ENCODE results near the gene FRMD1. TPM values are rescaled to one million over a fixed set of nuclear protein-coding genes. Genes with fewer than 3 reads are reported as not detected.

FRMD1 gene
- total RNA-seq, 1 experiment from 2014 or later = not detected

GRCh38 chr6:168126566-168127383 lies 47.8 kb upstream of the FRMD1 start:
- Histone ChIP-seq H3K79me2 (ENCODE audit: low read length) (no peaks in the 10 kb centered on the region), H3K27ac (ENCODE audit: low read length) (no peak overlapping the region)
- CTCF ChIA-PET = no interaction called here

GRCh38 chr6:168125429-168126001 lies 46.5 kb upstream of the FRMD1 start:
- Histone ChIP-seq H3K9me2 (replicated peaks; ENCODE audit: low read length) (no peaks in the 10 kb centered on the region), H3F3A (ENCODE audit: low read length, unreplicated experiment) (no peaks in the 10 kb centered on the region), H3K4me1 (ENCODE audit: insufficient read depth, low read length) (no peaks in the 10 kb centered on the region), H3K36me3 (ENCODE audit: low read depth, low read length) (no peaks in the 10 kb centered on the region), H3K9ac (ENCODE audit: low read length) (no peak overlapping the region), H3K4me3 (ENCODE audit: low read length) (no peak overlapping the region), H3K9me3 (ENCODE audit: low read length) (no peaks in the 10 kb centered on the region), H3K27ac (ENCODE audit: low read length) (no peak overlapping the region), H2AFZ (ENCODE audit: low read length) (no peak overlapping the region), H3K79me2 (ENCODE audit: low read length) (no peaks in the 10 kb centered on the region), H3K4me2 (ENCODE audit: low read length) (no peak overlapping the region), H3K27me3 (ENCODE audit: low read length) (peaks cover 15% of the 10 kb centered on the region), H4K20me1 (ENCODE audit: low read length) (no peaks in the 10 kb centered on the region)
- BruUV-seq (replicated peaks) = no TSS peak
- DNase-seq (no peak), ATAC-seq (no peak)
- ChIA-PET CTCF (no interaction called here), POLR2A (ENCODE audit: unreplicated experiment) (no interaction called here)
- intact Hi-C loops (cut with micrococcal nuclease) = no loop called here
- TF ChIP-seq CTCF (conservative IDR thresholded peaks at IDR 0.05; ENCODE audit: low read depth, low read length) (no peak), EZH2 (IDR thresholded peaks at IDR 0.05; ENCODE audit: low read length, unreplicated experiment) (no peak), EZH2phosphoT487 (IDR thresholded peaks at IDR 0.05; ENCODE audit: borderline replicate concordance, low read length) (no peak)

More at GRCh38 chr6:168126566-168127383, 47.8 kb upstream of the FRMD1 start:
- TF ChIP-seq CTCF (conservative IDR thresholded peaks at IDR 0.05; ENCODE audit: low read depth, low read length) = no peak
- no peak for TF ChIP-seq EZH2 (IDR thresholded peaks at IDR 0.05; ENCODE audit: low read length, unreplicated experiment)
- no peak for TF ChIP-seq EZH2phosphoT487 (IDR thresholded peaks at IDR 0.05; ENCODE audit: borderline replicate concordance, low read length)
- no peaks in the 10 kb centered on the region for H3K4me1 ChIP-seq (ENCODE audit: insufficient read depth, low read length)
- no peaks in the 10 kb centered on the region for H3F3A ChIP-seq (ENCODE audit: low read length, unreplicated experiment)
- no peaks in the 10 kb centered on the region for H3K36me3 ChIP-seq (ENCODE audit: low read depth, low read length)
- intact Hi-C loops (cut with micrococcal nuclease) = no loop called here
- H3K9ac ChIP-seq (ENCODE audit: low read length) = no peak overlapping the region
- ATAC-seq (no peak), DNase-seq (no peak)
- BruUV-seq (replicated peaks) = no TSS peak
- H4K20me1 ChIP-seq (ENCODE audit: low read length) = no peaks in the 10 kb centered on the region
- H2AFZ ChIP-seq (ENCODE audit: low read length) = no peak overlapping the region
- no peak overlapping the region for H3K4me3 ChIP-seq (ENCODE audit: low read length)
- no peak overlapping the region for H3K4me2 ChIP-seq (ENCODE audit: low read length)
- POLR2A ChIA-PET (ENCODE audit: unreplicated experiment) = no interaction called here
- no peaks in the 10 kb centered on the region for H3K9me2 ChIP-seq (replicated peaks; ENCODE audit: low read length)
- no peaks in the 10 kb centered on the region for H3K9me3 ChIP-seq (ENCODE audit: low read length)
- peaks cover 15% of the 10 kb centered on the region for H3K27me3 ChIP-seq (ENCODE audit: low read length)

- H4K20me1 ChIP-seq (ENCODE audit: low read length) = no peaks in the 10 kb centered on the region
- H3K9me2 ChIP-seq (replicated peaks; ENCODE audit: low read length) = no peaks in the 10 kb centered on the region
- DNase-seq = no peak
- CTCF ChIA-PET = no interaction called here
- H3K4me1 ChIP-seq (ENCODE audit: insufficient read depth, low read length) = no peaks in the 10 kb centered on the region
- ATAC-seq = no peak
- BruUV-seq (replicated peaks) = no TSS peak
- no peak overlapping the region for H3K4me2 ChIP-seq (ENCODE audit: low read length)
- no peak overlapping the region for H3K4me3 ChIP-seq (ENCODE audit: low read length)
- H3K9me3 ChIP-seq (ENCODE audit: low read length) = no peaks in the 10 kb centered on the region
- H3K27ac ChIP-seq (ENCODE audit: low read length) = no peak overlapping the region
- H2AFZ ChIP-seq (ENCODE audit: low read length) = no peak overlapping the region
- no peak overlapping the region for H3K9ac ChIP-seq (ENCODE audit: low read length)
- no peak for TF ChIP-seq CTCF (conservative IDR thresholded peaks at IDR 0.05; ENCODE audit: low read depth, low read length)
- no peak for TF ChIP-seq EZH2phosphoT487 (IDR thresholded peaks at IDR 0.05; ENCODE audit: borderline replicate concordance, low read length)
- no peak for TF ChIP-seq EZH2 (IDR thresholded peaks at IDR 0.05; ENCODE audit: low read length, unreplicated experiment)
- H3K27me3 ChIP-seq (ENCODE audit: low read length) = peaks cover 15% of the 10 kb centered on the region
- H3K36me3 ChIP-seq (ENCODE audit: low read depth, low read length) = no peaks in the 10 kb centered on the region
- POLR2A ChIA-PET (ENCODE audit: unreplicated experiment) = no interaction called here
- no peaks in the 10 kb centered on the region for H3F3A ChIP-seq (ENCODE audit: low read length, unreplicated experiment)
- intact Hi-C loops (cut with micrococcal nuclease) = no loop called here
- no peaks in the 10 kb centered on the region for H3K79me2 ChIP-seq (ENCODE audit: low read length)
Measured at GRCh38 chr6:168124921-168125320, 45.9 kb upstream of the FRMD1 start.
